ENCODE measurements around the gene FSD1L.
"Not testable (repeated sequence)": the region's sequence is repeated elsewhere in the genome, so short reads cannot be mapped to it uniquely, and the experiment has no call there.

Gene FSD1L

GRCh38 chr9:105579952-105580351, 132.1 kb downstream of the FSD1L start:
- not testable (repeated sequence) for DNase-seq

GRCh38 chr9:105581550-105581949, 133.7 kb downstream of the FSD1L start:
- DNase-seq = not testable (repeated sequence)

GRCh38 chr9:105593145-105593544, 145.3 kb downstream of the FSD1L start:
- DNase-seq = no peak
